Measurements from ENCODE around the gene FMR1. TPM values are rescaled to one million over a fixed set of nuclear protein-coding genes. Genes with fewer than 3 reads are reported as not detected.

FMR1 gene
- total RNA-seq, 3 donors from 2014 or later: 42.1 to 56.9 (median 44.7) TPM

GRCh38 chrX:147899379-147900114, 12.2 kb upstream of the FMR1 start:
- Histone ChIP-seq H3K36me3 (ENCODE audit: low read depth) (no peaks in the 10 kb centered on the region), H3K9me3 (no peaks in the 10 kb centered on the region), H3K4me1 (ENCODE audit: low read depth) (no peaks in the 10 kb centered on the region), H3K4me3 (no peak overlapping the region)
- peak; percentile 58 for ATAC-seq
- no peak for DNase-seq
- intact Hi-C loops (cut with DNase I, micrococcal nuclease): no loop called here
- no peak for TF ChIP-seq CTCF (IDR thresholded peaks at IDR 0.05)

GRCh38 chrX:147900349-147900748, 11.4 kb upstream of the FMR1 start:
- intact Hi-C loops (cut with DNase I, micrococcal nuclease): no loop called here
- Histone ChIP-seq H3K4me1 (ENCODE audit: low read depth) (no peaks in the 10 kb centered on the region), H3K9me3 (no peaks in the 10 kb centered on the region), H3K4me3 (no peak overlapping the region), H3K36me3 (ENCODE audit: low read depth) (no peaks in the 10 kb centered on the region)
- ATAC-seq: no peak
- TF ChIP-seq CTCF (IDR thresholded peaks at IDR 0.05): no peak
- DNase-seq: no peak

GRCh38 chrX:147901461-147902126, 10.1 kb upstream of the FMR1 start:
- Histone ChIP-seq H3K36me3 (ENCODE audit: low read depth) (no peaks in the 10 kb centered on the region), H3K4me1 (ENCODE audit: low read depth) (no peaks in the 10 kb centered on the region), H3K4me3 (no peak overlapping the region), H3K9me3 (no peaks in the 10 kb centered on the region)
- no peak for TF ChIP-seq CTCF (IDR thresholded peaks at IDR 0.05)
- intact Hi-C loops (cut with DNase I, micrococcal nuclease): no loop called here
- DNase-seq: no peak
- ATAC-seq: peak; percentile 67

- TF ChIP-seq CTCF (IDR thresholded peaks at IDR 0.05): no peak
- DNase-seq: no peak
- intact Hi-C loops (cut with DNase I, micrococcal nuclease): no loop called here
- Histone ChIP-seq H3K4me3 (no peak overlapping the region), H3K36me3 (ENCODE audit: low read depth) (no peaks in the 10 kb centered on the region), H3K4me1 (ENCODE audit: low read depth) (no peaks in the 10 kb centered on the region), H3K9me3 (no peaks in the 10 kb centered on the region)
- no peak for ATAC-seq
Measured at GRCh38 chrX:147902270-147902669, 9.4 kb upstream of the FMR1 start.

- Histone ChIP-seq H3K4me1 (ENCODE audit: low read depth) (no peaks in the 10 kb centered on the region), H3K4me3 (no peak overlapping the region), H3K36me3 (ENCODE audit: low read depth) (no peaks in the 10 kb centered on the region), H3K9me3 (no peaks in the 10 kb centered on the region)
- no peak for DNase-seq
- intact Hi-C loops (cut with DNase I, micrococcal nuclease): no loop called here
- no peak for TF ChIP-seq CTCF (IDR thresholded peaks at IDR 0.05)
- ATAC-seq: no peak
Measured at GRCh38 chrX:147908106-147908505, 3.6 kb upstream of the FMR1 start.
